SK-MEL-5 (cell line): ENCODE measurements around the gene TLR4. TPM values are rescaled to one million over a fixed set of nuclear protein-coding genes. Genes with fewer than 3 reads are reported as not detected.

Source experiments
- DNase-seq: peaks from one replicate; pipeline ENCODE4 v3.0.0-alpha.2; 2016; ENCODE audit warnings: low read depth, low spot score
- in situ Hi-C: cut with HindIII; loops from 2 replicates; pipeline ENCODE4 v1.10.0; 2016; ENCODE audit warnings: low sequenced_read_pairs, high pct_unique_total_duplicates, low pct_unique_long_range_greater_than_20kb
- total RNA-seq: library from RNA; depleted of rRNA; stranded (reverse); fragments of >200 nt; shearing (Covaris generic); gene quantifications from 2 replicates; pipeline ENCODE4 v1.2.3, GENCODE V29; 2014

TLR4 gene
- total RNA-seq, 1 experiment from 2014 or later, result 3.0 TPM

- no peak for DNase-seq
- in situ Hi-C loops, result no loop called here
These were observed 30.5 kb downstream of the TLR4 start for GRCh38 chr9:117734523-117735314.

- DNase-seq, result no peak
- in situ Hi-C loops, result no loop called here
These were observed 33.6 kb downstream of the TLR4 start for GRCh38 chr9:117737721-117738226.

- in situ Hi-C loops, result no loop called here
- no peak for DNase-seq
These were observed 35.0 kb downstream of the TLR4 start for GRCh38 chr9:117739206-117739605.

GRCh38 chr9:117739624-117740347, 35.6 kb downstream of the TLR4 start:
- in situ Hi-C loops, result no loop called here

GRCh38 chr9:117742131-117742530, 37.9 kb downstream of the TLR4 start:
- in situ Hi-C loops, result no loop called here
- no peak for DNase-seq

More at GRCh38 chr9:117739624-117740347, 35.6 kb downstream of the TLR4 start:
- no peak for DNase-seq

GRCh38 chr9:117744369-117744768, 40.2 kb downstream of the TLR4 start:
- no peak for DNase-seq
- in situ Hi-C loops, result no loop called here

- no peak for DNase-seq
- in situ Hi-C loops, result no loop called here
These were observed 40.7 kb downstream of the TLR4 start for GRCh38 chr9:117744856-117745389.

- DNase-seq, result no peak
- in situ Hi-C loops, result no loop called here
These were observed 41.4 kb downstream of the TLR4 start for GRCh38 chr9:117745598-117745997.

GRCh38 chr9:117746263-117746662, 42.1 kb downstream of the TLR4 start:
- DNase-seq, result no peak
- in situ Hi-C loops, result no loop called here

GRCh38 chr9:117747386-117747970, 43.3 kb downstream of the TLR4 start:
- in situ Hi-C loops, result no loop called here
- no peak for DNase-seq

- no peak for DNase-seq
- in situ Hi-C loops, result no loop called here
These were observed 46.2 kb downstream of the TLR4 start for GRCh38 chr9:117750401-117750800.

GRCh38 chr9:117752894-117753293, 48.7 kb downstream of the TLR4 start:
- in situ Hi-C loops, result no loop called here
- no peak for DNase-seq

GRCh38 chr9:117757561-117758190, 53.5 kb downstream of the TLR4 start:
- DNase-seq, result no peak
- in situ Hi-C loops, result no loop called here

GRCh38 chr9:117763314-117763713, 59.1 kb downstream of the TLR4 start:
- in situ Hi-C loops, result no loop called here
- DNase-seq, result no peak

GRCh38 chr9:117768750-117769395, 64.7 kb downstream of the TLR4 start:
- in situ Hi-C loops, result no loop called here
- DNase-seq, result no peak

GRCh38 chr9:117771136-117771535, 66.9 kb downstream of the TLR4 start:
- in situ Hi-C loops, result no loop called here
- no peak for DNase-seq

GRCh38 chr9:117772960-117773359, 68.8 kb downstream of the TLR4 start:
- DNase-seq, result no peak

More at GRCh38 chr9:117772960-117773359, 68.8 kb downstream of the TLR4 start:
- in situ Hi-C loops, result no loop called here
